ENCODE data around the gene ZCCHC7. TPM values are rescaled to one million over a fixed set of nuclear protein-coding genes. Genes with fewer than 3 reads are reported as not detected.

Gene ZCCHC7
- total RNA-seq, 1 donor = 68.4 TPM

DNA sequence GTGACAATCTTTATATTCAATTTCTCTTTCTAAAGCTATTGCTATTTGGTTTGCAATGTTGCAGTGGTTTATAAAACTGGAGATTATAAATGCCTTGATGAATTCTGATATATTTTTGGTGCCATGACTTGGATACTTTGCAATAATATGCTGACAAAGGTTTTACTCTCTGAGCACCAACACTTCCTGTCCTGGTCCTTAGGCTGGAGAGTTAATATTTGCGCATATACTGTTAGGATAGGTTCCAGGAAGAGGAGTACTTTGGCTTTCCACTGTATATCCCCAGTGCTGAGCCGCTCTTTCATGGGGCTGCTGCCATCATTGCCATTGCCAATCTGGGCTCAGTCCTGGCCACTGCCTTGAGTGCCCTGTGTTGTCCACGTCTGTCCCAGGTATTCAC, 139.6 kb downstream of the ZCCHC7 start:
- H3K4me1 ChIP-seq (ENCODE audit: insufficient read depth, low read length) = peaks cover 4% of the 10 kb centered on the region
- no peak overlapping the region for H3K4me3 ChIP-seq (ENCODE audit: low read length)
- no peaks in the 10 kb centered on the region for H3K27me3 ChIP-seq (ENCODE audit: insufficient read depth, low read length)
- H3K9me3 ChIP-seq (ENCODE audit: low read depth, low read length) = no peaks in the 10 kb centered on the region

DNA sequence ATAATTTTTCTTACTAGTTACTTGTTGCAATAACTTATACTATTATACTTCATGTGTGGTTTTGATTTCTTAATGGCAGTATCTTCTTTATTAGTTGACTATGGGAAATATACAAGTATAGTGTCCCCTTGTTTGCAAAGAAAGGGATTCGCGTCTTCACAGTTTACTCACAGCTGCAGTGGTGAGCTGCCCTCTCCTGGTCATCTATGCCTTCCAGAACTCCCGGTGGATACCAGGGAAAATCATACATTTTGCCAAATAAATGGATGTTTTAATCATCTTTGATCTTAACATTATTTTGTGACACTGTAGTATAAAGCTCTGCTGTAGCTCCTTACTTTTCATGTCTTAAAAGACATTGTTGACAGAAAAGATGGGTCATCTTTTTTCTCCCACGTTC, 142.0 kb downstream of the ZCCHC7 start:
- H3K27me3 ChIP-seq (ENCODE audit: insufficient read depth, low read length) = no peaks in the 10 kb centered on the region
- no peak overlapping the region for H3K4me3 ChIP-seq (ENCODE audit: low read length)
- H3K9me3 ChIP-seq (ENCODE audit: low read depth, low read length) = no peaks in the 10 kb centered on the region
- peaks cover 4% of the 10 kb centered on the region for H3K4me1 ChIP-seq (ENCODE audit: insufficient read depth, low read length)

DNA sequence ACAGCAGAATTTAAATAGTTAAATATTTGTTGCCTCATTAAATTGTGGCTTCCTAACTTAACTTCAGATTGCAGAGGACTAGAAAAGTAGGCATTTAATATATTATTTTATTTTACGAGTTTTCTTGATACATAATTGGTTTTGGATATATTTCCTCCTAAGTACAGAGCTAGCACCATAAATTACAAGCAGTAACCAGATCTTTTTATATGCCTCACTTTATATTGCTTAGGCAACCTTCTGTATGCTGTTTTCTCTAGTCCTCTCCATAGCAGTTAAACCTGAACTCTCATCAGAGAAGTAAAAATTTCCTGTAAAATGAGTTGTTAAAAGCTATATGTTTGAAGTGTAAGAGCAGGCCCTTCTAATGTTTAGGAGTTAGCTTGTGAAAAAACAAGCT, 144.2 kb downstream of the ZCCHC7 start:
- peaks cover 4% of the 10 kb centered on the region for H3K4me1 ChIP-seq (ENCODE audit: insufficient read depth, low read length)
- no peaks in the 10 kb centered on the region for H3K27me3 ChIP-seq (ENCODE audit: insufficient read depth, low read length)
- no peaks in the 10 kb centered on the region for H3K9me3 ChIP-seq (ENCODE audit: low read depth, low read length)
- no peak overlapping the region for H3K4me3 ChIP-seq (ENCODE audit: low read length)

DNA sequence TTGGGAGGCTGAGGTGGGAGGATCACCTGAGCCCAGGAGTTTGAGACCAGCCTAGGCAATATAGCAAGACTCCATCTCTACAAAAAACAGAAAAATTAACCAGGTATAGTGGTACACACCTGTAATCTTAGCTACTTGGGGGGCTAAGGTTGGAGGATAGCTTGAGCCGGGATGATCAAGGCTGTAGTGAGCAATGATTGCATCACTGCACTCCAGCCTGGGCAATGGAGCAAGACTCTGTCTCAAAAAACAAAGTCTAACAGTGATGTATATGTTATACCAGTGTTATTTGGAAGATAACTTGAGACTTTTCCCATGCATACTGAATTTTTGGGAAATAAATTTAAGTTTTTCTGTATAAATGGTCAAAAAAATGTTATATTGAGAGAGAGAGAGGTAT, 146.3 kb downstream of the ZCCHC7 start:
- H3K27me3 ChIP-seq (ENCODE audit: insufficient read depth, low read length) = no peaks in the 10 kb centered on the region
- H3K9me3 ChIP-seq (ENCODE audit: low read depth, low read length) = no peaks in the 10 kb centered on the region
- H3K4me3 ChIP-seq (ENCODE audit: low read length) = no peak overlapping the region
- H3K4me1 ChIP-seq (ENCODE audit: insufficient read depth, low read length) = no peaks in the 10 kb centered on the region

DNA sequence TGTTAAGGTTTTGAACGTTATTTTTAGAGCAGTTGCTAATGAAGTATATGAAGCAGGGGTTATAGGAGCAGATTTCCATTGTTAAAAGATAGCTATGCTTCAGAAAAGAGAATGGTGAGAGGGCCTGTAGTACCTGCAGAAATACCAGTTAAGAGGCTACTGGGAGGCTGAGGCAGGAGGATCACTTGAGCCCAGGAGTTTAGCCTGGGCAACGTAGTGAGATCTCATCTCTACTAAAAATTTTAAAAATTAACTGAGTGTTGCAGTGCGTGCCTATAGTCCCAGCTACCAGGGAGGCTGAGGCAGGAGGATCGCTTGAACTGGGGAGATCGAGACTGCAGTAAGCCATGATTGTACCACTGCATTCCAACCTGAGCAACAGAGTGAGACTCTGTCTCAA, 148.8 kb downstream of the ZCCHC7 start:
- Histone ChIP-seq H3K9me3 (ENCODE audit: low read depth, low read length) (no peaks in the 10 kb centered on the region), H3K4me1 (ENCODE audit: insufficient read depth, low read length) (no peaks in the 10 kb centered on the region), H3K27me3 (ENCODE audit: insufficient read depth, low read length) (no peaks in the 10 kb centered on the region), H3K4me3 (ENCODE audit: low read length) (no peak overlapping the region)

DNA sequence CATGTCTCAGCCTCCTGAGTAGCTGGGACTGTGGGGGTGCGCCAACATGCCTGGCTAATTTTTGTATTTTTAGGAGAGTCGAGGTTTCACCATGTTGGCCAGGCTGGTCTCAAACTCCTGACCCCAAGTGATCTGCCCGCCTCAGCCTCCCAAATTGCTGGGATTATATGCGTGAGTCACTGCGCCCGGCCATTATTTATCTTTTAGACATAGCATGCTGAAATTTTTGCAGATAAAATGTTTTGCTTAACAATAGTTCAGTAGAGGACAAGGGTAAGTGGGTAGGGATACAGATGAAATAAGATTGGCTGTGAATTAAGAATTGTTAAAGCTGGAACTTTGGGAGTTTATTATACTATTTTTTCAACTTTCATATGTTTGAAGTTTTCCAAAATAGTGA, 151.3 kb downstream of the ZCCHC7 start:
- Histone ChIP-seq H3K27me3 (ENCODE audit: insufficient read depth, low read length) (no peaks in the 10 kb centered on the region), H3K9me3 (ENCODE audit: low read depth, low read length) (no peaks in the 10 kb centered on the region), H3K4me1 (ENCODE audit: insufficient read depth, low read length) (no peaks in the 10 kb centered on the region), H3K4me3 (ENCODE audit: low read length) (no peak overlapping the region)

DNA sequence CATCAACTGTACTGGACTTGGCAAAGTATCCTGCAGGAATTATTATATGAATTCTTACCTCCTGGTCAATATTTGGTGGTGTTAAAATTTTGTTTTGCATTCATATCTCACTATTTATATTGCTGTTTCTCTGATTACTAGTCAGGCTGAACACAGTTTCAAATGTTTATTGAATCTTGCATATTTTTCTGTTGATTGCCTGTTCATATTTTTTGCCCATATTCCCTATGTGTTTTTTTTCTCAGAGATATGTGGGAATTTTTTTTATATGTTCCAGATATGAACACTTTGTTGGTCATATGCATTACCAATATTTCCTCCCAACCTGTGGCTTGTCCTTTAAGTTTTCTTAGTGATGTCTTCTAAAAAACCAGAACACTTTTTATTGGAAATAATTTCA, 153.2 kb downstream of the ZCCHC7 start:
- Histone ChIP-seq H3K4me3 (ENCODE audit: low read length) (no peak overlapping the region), H3K9me3 (ENCODE audit: low read depth, low read length) (no peaks in the 10 kb centered on the region), H3K4me1 (ENCODE audit: insufficient read depth, low read length) (no peaks in the 10 kb centered on the region), H3K27me3 (ENCODE audit: insufficient read depth, low read length) (no peaks in the 10 kb centered on the region)

DNA sequence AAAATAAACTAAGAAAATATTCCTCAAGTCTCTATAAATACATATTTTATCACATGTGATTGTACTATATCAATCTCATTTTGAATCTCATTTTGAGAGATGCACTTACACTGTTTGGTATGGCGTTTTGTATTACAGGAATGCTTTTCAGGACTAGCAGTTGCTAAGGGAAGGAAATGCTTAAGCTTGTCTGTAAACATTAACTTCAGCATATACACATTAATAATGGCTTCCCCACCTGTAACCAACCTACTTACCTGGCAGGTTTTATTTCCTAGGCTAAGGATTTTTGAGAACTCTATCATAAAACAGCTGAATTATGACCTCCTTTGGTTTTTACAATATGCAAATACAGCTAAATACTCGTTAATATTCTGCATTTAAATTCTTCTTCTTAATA, 161.2 kb downstream of the ZCCHC7 start:
- Histone ChIP-seq H3K27me3 (ENCODE audit: insufficient read depth, low read length) (no peaks in the 10 kb centered on the region), H3K4me1 (ENCODE audit: insufficient read depth, low read length) (peaks cover 7% of the 10 kb centered on the region), H3K9me3 (ENCODE audit: low read depth, low read length) (no peaks in the 10 kb centered on the region), H3K4me3 (ENCODE audit: low read length) (no peak overlapping the region)

DNA sequence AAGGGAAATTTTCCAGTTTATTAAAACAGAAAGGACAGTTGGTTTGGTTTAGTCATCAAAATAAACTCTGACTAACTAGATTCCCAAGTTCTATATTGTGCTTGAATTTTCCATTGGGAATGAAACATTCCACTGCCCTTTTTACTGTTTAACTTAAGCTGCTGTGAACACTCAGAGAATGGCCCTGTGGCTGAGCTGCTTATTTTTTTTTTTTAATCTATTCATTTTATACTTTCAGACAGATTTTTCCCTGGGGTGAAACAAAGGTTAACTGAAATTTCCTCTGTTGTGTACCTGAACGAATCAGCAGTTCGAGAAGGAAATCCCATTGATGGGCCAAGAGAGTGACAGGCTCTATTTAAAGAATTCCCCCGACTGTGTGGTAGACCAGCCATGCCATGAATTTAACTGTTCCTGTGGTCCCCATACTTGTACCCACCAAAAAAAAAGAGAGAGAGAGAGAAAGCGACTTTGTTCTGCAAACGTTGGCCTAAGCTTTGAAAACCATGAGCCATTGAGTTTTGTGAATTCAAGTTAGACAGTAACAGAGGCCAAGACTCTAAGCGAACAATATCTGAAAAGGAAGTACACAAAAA, 163.5 kb downstream of the ZCCHC7 start:
- no peaks in the 10 kb centered on the region for H3K27me3 ChIP-seq (ENCODE audit: insufficient read depth, low read length)
- H3K9me3 ChIP-seq (ENCODE audit: low read depth, low read length) = no peaks in the 10 kb centered on the region
- no peak overlapping the region for H3K4me3 ChIP-seq (ENCODE audit: low read length)
- peaks cover 7% of the 10 kb centered on the region for H3K4me1 ChIP-seq (ENCODE audit: insufficient read depth, low read length)

DNA sequence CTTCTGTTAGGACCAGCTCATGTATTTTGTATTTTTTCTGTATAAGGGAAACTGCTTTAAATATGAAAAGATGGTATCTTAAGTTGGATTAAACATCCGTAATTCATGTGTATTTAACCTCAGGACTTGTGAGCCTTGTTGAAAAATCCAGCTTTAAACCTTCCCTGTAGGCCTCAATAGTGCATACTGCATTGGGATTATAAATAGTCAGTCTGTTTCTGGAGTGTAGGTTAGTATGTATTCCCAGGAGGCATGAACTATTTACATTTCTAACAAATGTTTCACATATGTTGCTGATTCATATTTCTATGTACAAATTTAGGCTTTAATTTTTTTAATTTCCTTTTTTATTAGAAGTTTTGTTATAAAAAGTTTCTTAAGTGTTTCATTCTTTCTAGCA, 164.3 kb downstream of the ZCCHC7 start:
- Histone ChIP-seq H3K4me3 (ENCODE audit: low read length) (no peak overlapping the region), H3K9me3 (ENCODE audit: low read depth, low read length) (no peaks in the 10 kb centered on the region), H3K4me1 (ENCODE audit: insufficient read depth, low read length) (peaks cover 7% of the 10 kb centered on the region), H3K27me3 (ENCODE audit: insufficient read depth, low read length) (no peaks in the 10 kb centered on the region)

DNA sequence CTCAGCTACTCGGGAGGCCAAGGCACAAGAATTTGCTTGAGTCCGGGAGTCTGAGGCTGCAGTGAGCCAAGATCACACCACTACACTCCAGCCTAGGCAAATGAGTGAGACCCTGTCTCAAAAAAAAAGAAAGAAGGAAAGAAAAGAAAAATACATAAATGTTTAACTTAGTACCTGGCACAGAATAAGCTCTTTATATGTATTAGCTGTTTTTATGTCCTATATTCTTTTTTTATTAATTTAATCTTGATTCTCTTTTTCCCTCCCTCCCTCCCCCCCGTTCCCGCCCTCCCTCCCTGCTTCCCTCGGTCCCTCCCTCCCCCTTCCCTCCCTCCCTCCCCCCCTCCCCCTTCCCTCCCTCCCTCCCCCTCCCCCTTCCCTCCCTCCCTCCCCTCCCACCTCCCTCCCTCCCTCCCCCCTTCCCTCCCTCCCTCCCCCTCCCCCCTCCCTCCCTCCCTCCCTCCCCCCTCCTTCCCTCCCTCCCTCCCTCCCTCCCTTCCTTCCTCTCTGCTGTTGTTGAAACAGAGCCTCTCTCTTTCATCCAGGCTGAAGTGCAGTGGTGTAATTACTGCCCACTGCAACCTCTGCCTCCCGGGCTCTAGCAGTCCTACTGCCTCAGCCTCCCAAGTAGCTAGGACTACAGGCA, 166.3 kb downstream of the ZCCHC7 start:
- Histone ChIP-seq H3K27me3 (ENCODE audit: insufficient read depth, low read length) (no peaks in the 10 kb centered on the region), H3K4me3 (ENCODE audit: low read length) (no peak overlapping the region), H3K9me3 (ENCODE audit: low read depth, low read length) (no peaks in the 10 kb centered on the region), H3K4me1 (ENCODE audit: insufficient read depth, low read length) (peaks cover 13% of the 10 kb centered on the region)

DNA sequence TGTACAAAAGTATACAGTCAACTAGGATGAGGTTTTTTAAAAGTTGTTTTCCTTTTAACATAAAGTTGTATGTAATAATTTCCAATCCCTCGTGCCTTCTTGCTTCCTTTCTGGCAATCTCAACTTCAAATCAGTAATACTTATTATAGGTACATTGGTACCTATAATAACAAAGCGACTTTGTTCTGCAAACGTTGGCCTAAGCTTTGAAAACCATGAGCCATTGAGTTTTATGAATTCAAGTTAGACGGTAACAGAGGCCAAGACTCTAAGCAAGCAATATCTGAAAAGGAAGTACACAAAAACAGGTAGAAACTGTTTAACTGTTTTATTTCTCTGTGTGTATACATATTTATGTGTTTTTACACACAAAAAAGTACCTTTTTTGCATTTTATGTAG, 166.9 kb downstream of the ZCCHC7 start:
- Histone ChIP-seq H3K9me3 (ENCODE audit: low read depth, low read length) (no peaks in the 10 kb centered on the region), H3K27me3 (ENCODE audit: insufficient read depth, low read length) (no peaks in the 10 kb centered on the region), H3K4me3 (ENCODE audit: low read length) (no peak overlapping the region), H3K4me1 (ENCODE audit: insufficient read depth, low read length) (peaks cover 13% of the 10 kb centered on the region)

DNA sequence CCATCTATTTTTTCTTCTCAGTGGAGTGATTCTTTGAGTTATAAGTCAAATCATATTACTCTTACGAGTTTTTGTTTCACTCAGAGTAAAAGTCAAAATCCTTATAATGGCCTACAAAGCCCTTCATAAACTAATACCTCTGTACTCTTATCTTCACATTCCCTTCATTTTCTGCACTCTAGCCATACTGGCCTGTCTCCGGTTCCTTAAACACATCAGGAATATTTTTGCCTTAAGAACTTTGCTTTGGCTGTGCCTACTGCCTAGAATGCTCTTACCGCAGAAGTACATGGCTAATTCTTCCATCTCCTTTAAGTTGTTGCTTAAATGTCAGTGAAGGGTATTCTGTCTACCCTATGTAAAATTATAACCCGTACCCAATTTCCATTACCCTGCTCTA, 169.3 kb downstream of the ZCCHC7 start:
- Histone ChIP-seq H3K27me3 (ENCODE audit: insufficient read depth, low read length) (no peaks in the 10 kb centered on the region), H3K4me1 (ENCODE audit: insufficient read depth, low read length) (peaks cover 5% of the 10 kb centered on the region), H3K4me3 (ENCODE audit: low read length) (no peak overlapping the region), H3K9me3 (ENCODE audit: low read depth, low read length) (no peaks in the 10 kb centered on the region)

DNA sequence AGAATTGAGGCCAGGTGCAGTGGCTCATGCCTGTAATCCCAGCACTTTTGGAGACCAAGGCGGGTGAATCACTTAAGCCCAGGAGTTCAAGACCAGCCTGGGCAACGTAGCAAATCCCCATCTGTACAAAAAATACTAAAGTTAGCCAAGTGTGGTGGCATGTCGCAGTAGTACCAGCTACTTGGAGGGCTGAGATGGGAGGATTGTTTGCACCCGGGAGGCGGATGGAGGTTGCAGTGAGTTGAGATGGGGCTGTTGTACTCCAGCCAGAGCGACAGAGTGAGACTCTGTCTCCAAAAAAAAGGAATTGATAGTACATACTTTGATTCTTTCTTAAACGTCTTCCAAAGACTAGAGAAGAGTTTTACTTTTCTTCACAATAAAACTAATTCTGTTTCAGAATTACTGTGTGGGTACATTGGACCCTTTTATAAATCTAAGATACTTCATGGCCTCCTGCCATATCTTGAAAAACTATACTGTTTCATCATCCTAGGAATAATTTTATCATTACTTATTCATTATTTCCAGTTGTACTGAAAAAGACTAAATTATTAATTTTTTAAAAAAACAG, 170.1 kb downstream of the ZCCHC7 start:
- peaks cover 5% of the 10 kb centered on the region for H3K4me1 ChIP-seq (ENCODE audit: insufficient read depth, low read length)
- H3K9me3 ChIP-seq (ENCODE audit: low read depth, low read length) = no peaks in the 10 kb centered on the region
- no peaks in the 10 kb centered on the region for H3K27me3 ChIP-seq (ENCODE audit: insufficient read depth, low read length)
- H3K4me3 ChIP-seq (ENCODE audit: low read length) = no peak overlapping the region

DNA sequence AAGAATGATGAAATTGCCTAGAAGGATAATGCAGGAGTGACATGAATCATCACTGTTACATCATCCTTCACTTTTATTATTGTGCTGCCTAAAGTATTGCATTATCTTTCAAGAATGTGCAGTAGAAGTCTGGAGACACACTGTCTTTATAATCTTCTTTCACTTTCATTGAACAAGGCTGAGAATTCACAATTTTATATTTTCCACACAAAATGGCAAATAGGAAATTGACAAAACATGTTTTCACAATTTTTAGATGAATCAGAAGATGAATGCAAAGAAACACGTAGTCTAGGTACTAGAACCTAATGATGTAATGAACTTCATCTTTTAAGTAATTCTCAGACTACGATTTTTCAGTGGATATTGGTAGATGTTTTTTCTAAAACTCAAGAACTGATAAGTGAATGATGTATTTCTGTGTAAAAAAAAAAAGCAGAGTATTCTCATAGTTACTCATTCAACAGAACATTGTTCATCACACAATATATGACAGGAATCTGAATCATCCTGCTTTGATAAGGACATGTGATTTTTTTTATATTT, 170.6 kb downstream of the ZCCHC7 start:
- Histone ChIP-seq H3K27me3 (ENCODE audit: insufficient read depth, low read length) (no peaks in the 10 kb centered on the region), H3K4me3 (ENCODE audit: low read length) (no peak overlapping the region), H3K4me1 (ENCODE audit: insufficient read depth, low read length) (peaks cover 5% of the 10 kb centered on the region), H3K9me3 (ENCODE audit: low read depth, low read length) (no peaks in the 10 kb centered on the region)

Measured in mononuclear cell (primary cell).